Smooth muscle cell (in vitro differentiated cells): ENCODE data around the gene MTMR3. TPM values are rescaled to one million over a fixed set of nuclear protein-coding genes. Genes with fewer than 3 reads are reported as not detected.

Source experiments
- DNase-seq: peaks from one replicate; lab custom pipeline; 2025; ENCODE audit not compliant: unreplicated experiment; lab: John Stamatoyannopoulos, UW
- H2AFZ ChIP-seq: fragments of 200-600 bp; sonication (generic); 2 replicates; pipeline ENCODE4 v1.6.0; 2016; ENCODE audit warnings: antibody characterized with exemption, low read depth, mild to moderate bottlenecking
- H3F3A ChIP-seq: fragments of 200-600 bp; sonication (generic); 2 replicates; pipeline ENCODE4 v1.6.0; 2017; ENCODE audit warnings: antibody characterized with exemption, low read depth
- H3K27ac ChIP-seq: fragments of 200-600 bp; sonication (generic); 2 replicates; pipeline ENCODE4 v1.5.1; 2016; ENCODE audit warnings: low read depth, mild to moderate bottlenecking
- H3K27me3 ChIP-seq: fragments of 200-600 bp; sonication (generic); 2 replicates; pipeline ENCODE4 v1.6.1; 2016; ENCODE audit warnings: low read depth, mild to moderate bottlenecking
- H3K36me3 ChIP-seq: fragments of 200-600 bp; sonication (generic); 2 replicates; pipeline ENCODE4 v1.5.1; 2016; ENCODE audit warnings: low read depth
- H3K4me1 ChIP-seq: fragments of 200-600 bp; sonication (generic); 2 replicates; pipeline ENCODE4 v1.5.1; 2016; ENCODE audit warnings: low read depth
- H3K4me2 ChIP-seq: fragments of 200-600 bp; sonication (generic); 2 replicates; pipeline ENCODE4 v1.6.0; 2016; ENCODE audit warnings: mild to moderate bottlenecking
- H3K4me3 ChIP-seq: fragments of 200-600 bp; sonication (generic); 2 replicates; pipeline ENCODE4 v1.5.1; 2016; ENCODE audit warnings: mild to moderate bottlenecking
- H3K79me2 ChIP-seq: fragments of 200-600 bp; sonication (generic); 2 replicates; pipeline ENCODE4 v1.6.0; 2016; ENCODE audit warnings: low read depth, mild to moderate bottlenecking
- H3K9ac ChIP-seq: fragments of 200-600 bp; sonication (generic); 2 replicates; pipeline ENCODE4 v1.6.0; 2016; ENCODE audit warnings: low read depth
- H3K9me3 ChIP-seq: fragments of 200-600 bp; sonication (generic); replicated peaks from 2 replicates; pipeline ENCODE4 v1.5.1; 2016; ENCODE audit warnings: low read depth
- H4K20me1 ChIP-seq: fragments of 200-600 bp; sonication (generic); 2 replicates; pipeline ENCODE4 v1.6.0; 2016; ENCODE audit warnings: low read depth
- WGBS: methylation state at CpG from one replicate; pipeline ENCODE4 v1.1.7; 2016; ENCODE audit warnings: low lambda C conversion rate; 5-methylcytosine and 5-hydroxymethylcytosine counted together
- polyA plus RNA-seq: library from polyadenylated mRNA; unstranded; fragments of >200 nt; fragmentation: Nextera tagmentation; extraction: Ambion mirVana; gene quantifications from 2 replicates; pipeline ENCODE4 v1.2.1, GENCODE V29; 2016
- total RNA-seq: library from RNA; depleted of rRNA; stranded (reverse); fragments of >200 nt; gene quantifications from 2 replicates; pipeline ENCODE4 v1.2.3, GENCODE V29; 2014
- TF ChIP-seq, protein P1 (sequence below): fragments of 200-600 bp; sonication (generic); IDR thresholded peaks from 2 replicates; pipeline ENCODE4 v1.5.1; 2017; ENCODE audit warnings: borderline replicate concordance, mild to moderate bottlenecking, antibody characterized with exemption; ENCODE audit not compliant: insufficient read depth, poor library complexity, severe bottlenecking

Gene MTMR3
- total and polyA plus RNA-seq, 2 experiments from 2014 or later = 15.8 to 48.9 TPM

- no peaks in the 10 kb centered on the region for H4K20me1 ChIP-seq
- peaks cover 6% of the 10 kb centered on the region for H3K4me1 ChIP-seq
- TF ChIP-seq, protein P1, sequence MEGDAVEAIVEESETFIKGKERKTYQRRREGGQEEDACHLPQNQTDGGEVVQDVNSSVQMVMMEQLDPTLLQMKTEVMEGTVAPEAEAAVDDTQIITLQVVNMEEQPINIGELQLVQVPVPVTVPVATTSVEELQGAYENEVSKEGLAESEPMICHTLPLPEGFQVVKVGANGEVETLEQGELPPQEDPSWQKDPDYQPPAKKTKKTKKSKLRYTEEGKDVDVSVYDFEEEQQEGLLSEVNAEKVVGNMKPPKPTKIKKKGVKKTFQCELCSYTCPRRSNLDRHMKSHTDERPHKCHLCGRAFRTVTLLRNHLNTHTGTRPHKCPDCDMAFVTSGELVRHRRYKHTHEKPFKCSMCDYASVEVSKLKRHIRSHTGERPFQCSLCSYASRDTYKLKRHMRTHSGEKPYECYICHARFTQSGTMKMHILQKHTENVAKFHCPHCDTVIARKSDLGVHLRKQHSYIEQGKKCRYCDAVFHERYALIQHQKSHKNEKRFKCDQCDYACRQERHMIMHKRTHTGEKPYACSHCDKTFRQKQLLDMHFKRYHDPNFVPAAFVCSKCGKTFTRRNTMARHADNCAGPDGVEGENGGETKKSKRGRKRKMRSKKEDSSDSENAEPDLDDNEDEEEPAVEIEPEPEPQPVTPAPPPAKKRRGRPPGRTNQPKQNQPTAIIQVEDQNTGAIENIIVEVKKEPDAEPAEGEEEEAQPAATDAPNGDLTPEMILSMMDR = no peak
- no peak overlapping the region for H3K27ac ChIP-seq
- H2AFZ ChIP-seq = no peak overlapping the region
- no peaks in the 10 kb centered on the region for H3F3A ChIP-seq
- WGBS = 96% methylated on average over 3 of the region's 3 CpGs
- no peaks in the 10 kb centered on the region for H3K36me3 ChIP-seq
- H3K9me3 ChIP-seq = no peaks in the 10 kb centered on the region
- H3K27me3 ChIP-seq = no peaks in the 10 kb centered on the region
- no peak overlapping the region for H3K4me3 ChIP-seq
- no peaks in the 10 kb centered on the region for H3K79me2 ChIP-seq
- no peak overlapping the region for H3K4me2 ChIP-seq
- no peak overlapping the region for H3K9ac ChIP-seq
- no peak for DNase-seq
Measured at GRCh38 chr22:29867851-29868250, 15.1 kb upstream of the MTMR3 start.

- Histone ChIP-seq H3K4me3 (no peak overlapping the region), H3K79me2 (no peaks in the 10 kb centered on the region), H3K9ac (no peak overlapping the region), H3K27me3 (no peaks in the 10 kb centered on the region), H3K36me3 (no peaks in the 10 kb centered on the region), H2AFZ (no peak overlapping the region), H3K4me2 (no peak overlapping the region), H3K4me1 (peaks cover 6% of the 10 kb centered on the region), H3K9me3 (no peaks in the 10 kb centered on the region), H3K27ac (no peak overlapping the region), H3F3A (no peaks in the 10 kb centered on the region), H4K20me1 (no peaks in the 10 kb centered on the region)
- TF ChIP-seq, protein P1 = no peak
- no peak for DNase-seq
- WGBS = 51% methylated on average over 3 of the region's 3 CpGs
Measured at GRCh38 chr22:29870574-29870973, 12.4 kb upstream of the MTMR3 start.

- 17% methylated on average over 5 of the region's 5 CpGs for WGBS
- H3K27ac ChIP-seq = no peak overlapping the region
- no peaks in the 10 kb centered on the region for H3K9me3 ChIP-seq
- H3K9ac ChIP-seq = no peak overlapping the region
- peak overlapping the region; percentile 77 for H2AFZ ChIP-seq
- no peaks in the 10 kb centered on the region for H3K79me2 ChIP-seq
- peaks cover 6% of the 10 kb centered on the region for H3K4me1 ChIP-seq
- DNase-seq = no peak
- H3K36me3 ChIP-seq = no peaks in the 10 kb centered on the region
- peak overlapping the region; percentile 71 for H3K4me2 ChIP-seq
- no peaks in the 10 kb centered on the region for H3F3A ChIP-seq
- H3K27me3 ChIP-seq = no peaks in the 10 kb centered on the region
- TF ChIP-seq, protein P1 = no peak
- no peaks in the 10 kb centered on the region for H4K20me1 ChIP-seq
- no peak overlapping the region for H3K4me3 ChIP-seq
Measured at GRCh38 chr22:29871684-29872083, 11.3 kb upstream of the MTMR3 start.

- Histone ChIP-seq H3K9ac (no peak overlapping the region), H3F3A (no peaks in the 10 kb centered on the region), H3K79me2 (no peaks in the 10 kb centered on the region), H3K36me3 (no peaks in the 10 kb centered on the region), H3K4me1 (peaks cover 6% of the 10 kb centered on the region), H2AFZ (no peak overlapping the region), H4K20me1 (no peaks in the 10 kb centered on the region), H3K27ac (no peak overlapping the region), H3K27me3 (no peaks in the 10 kb centered on the region), H3K4me3 (no peak overlapping the region), H3K9me3 (no peaks in the 10 kb centered on the region), H3K4me2 (no peak overlapping the region)
- TF ChIP-seq, protein P1 = no peak
- DNase-seq = no peak
- WGBS = 95% methylated on average over 3 of the region's 3 CpGs
Measured at GRCh38 chr22:29872144-29872893, 10.7 kb upstream of the MTMR3 start.
